Right lobe of liver (tissue), 4 donors: ENCODE data around the gene SCGB1C2.

Experiments
- CTCF ChIP-seq, 4 donors: fragments of 200-600 bp in 3 of 4; fragments of 450-650 bp in 1 of 4; IDR thresholded peaks; one replicate each; pipeline versions ENCODE4 v1.5.1 to v1.8.0; 2016 to 2022; ENCODE audit warnings: antibody characterized with exemption in 4 of 4, mild to moderate bottlenecking in 2 of 4
- POLR2A ChIP-seq: fragments of 450-650 bp; IDR thresholded peaks from one replicate; pipeline ENCODE4 v1.6.1; 2017; ENCODE audit warnings: antibody characterized with exemption, mild to moderate bottlenecking
- donor health status: DM: no; HTN: no; CAD: no.
- donor health status: DM: no; HTN: no; CAD: no.
- donor health status: DM: no; HTN: yes; CAD: no.

GRCh38 chr17:160336-160735 is 23.0 kb downstream of the SCGB1C2 start:
- TF ChIP-seq CTCF (IDR thresholded peaks at IDR 0.05) (no peak), POLR2A (no peak)
